Measurements from ENCODE around the gene CLCN3.

Gene CLCN3

DNA sequence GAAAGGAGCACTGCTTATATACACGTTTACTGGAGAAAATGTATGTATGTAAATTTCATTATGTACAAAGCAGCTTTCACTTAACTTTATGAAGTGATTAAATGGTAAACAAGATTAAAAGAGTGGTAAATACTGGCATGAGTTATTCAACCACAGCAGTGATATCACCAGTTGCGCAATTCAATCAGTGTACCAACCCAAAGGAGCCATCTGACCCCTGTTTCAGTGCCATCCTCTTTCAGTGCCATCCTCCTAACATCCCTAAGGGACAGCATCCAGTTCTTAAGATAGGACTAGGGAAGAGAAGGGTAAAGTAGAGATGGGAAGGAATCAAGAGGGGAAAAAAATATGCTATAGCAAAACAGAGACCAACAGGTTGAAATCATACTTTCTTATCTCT lies 121.2 kb downstream of the CLCN3 start:
- Histone ChIP-seq H3K27me3 (ENCODE audit: control insufficient read depth, insufficient read depth, low read length) (no peaks in the 10 kb centered on the region), H3K4me1 (ENCODE audit: control insufficient read depth, insufficient read depth, low read length) (no peaks in the 10 kb centered on the region), H3K9me3 (ENCODE audit: control insufficient read depth, insufficient read depth, low read length) (no peaks in the 10 kb centered on the region), H3K36me3 (ENCODE audit: control insufficient read depth, insufficient read depth, low read length) (0 out of 2 replicates have a peak, but pooled peaks cover 2% of the 10 kb centered on the region), H3K27ac (ENCODE audit: low read length) (no peak overlapping the region), H3K4me3 (ENCODE audit: low read length) (no peak overlapping the region)
- 100% methylated on average over 1 of the region's 2 CpGs for WGBS (ENCODE audit: insufficient coverage, insufficient read length)
- DNase-seq (ENCODE audit: low read depth, low spot score) = no peak

DNA sequence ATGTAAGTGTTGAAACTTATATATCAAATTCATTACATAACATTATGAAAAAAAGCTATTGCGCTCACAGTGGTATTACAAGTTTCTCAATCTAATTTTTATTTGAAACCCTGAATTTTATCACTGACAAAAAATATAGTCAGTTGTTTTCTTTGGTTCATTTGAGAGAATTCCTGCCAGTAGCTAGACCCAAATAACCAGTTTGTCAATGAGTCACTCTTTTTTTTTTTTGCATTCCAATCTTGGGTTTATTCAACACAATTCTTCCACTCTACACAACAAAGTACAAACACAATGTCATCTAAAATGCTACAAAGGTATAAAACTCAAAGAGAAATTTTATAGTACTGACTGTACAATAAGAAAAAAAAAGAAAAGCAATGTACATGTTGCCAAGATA lies 124.2 kb downstream of the CLCN3 start:
- WGBS (ENCODE audit: insufficient coverage, insufficient read length) = no CpG with 5 or more reads among the region's 1 CpG
- DNase-seq (ENCODE audit: low read depth, low spot score) = no peak
- H3K4me3 ChIP-seq (ENCODE audit: low read length) = no peak overlapping the region
- H3K27me3 ChIP-seq (ENCODE audit: control insufficient read depth, insufficient read depth, low read length) = no peaks in the 10 kb centered on the region
- H3K9me3 ChIP-seq (ENCODE audit: control insufficient read depth, insufficient read depth, low read length) = no peaks in the 10 kb centered on the region
- H3K27ac ChIP-seq (ENCODE audit: low read length) = no peak overlapping the region
- H3K36me3 ChIP-seq (ENCODE audit: control insufficient read depth, insufficient read depth, low read length) = 0 out of 2 replicates have a peak, but pooled peaks cover 2% of the 10 kb centered on the region
- H3K4me1 ChIP-seq (ENCODE audit: control insufficient read depth, insufficient read depth, low read length) = no peaks in the 10 kb centered on the region

DNA sequence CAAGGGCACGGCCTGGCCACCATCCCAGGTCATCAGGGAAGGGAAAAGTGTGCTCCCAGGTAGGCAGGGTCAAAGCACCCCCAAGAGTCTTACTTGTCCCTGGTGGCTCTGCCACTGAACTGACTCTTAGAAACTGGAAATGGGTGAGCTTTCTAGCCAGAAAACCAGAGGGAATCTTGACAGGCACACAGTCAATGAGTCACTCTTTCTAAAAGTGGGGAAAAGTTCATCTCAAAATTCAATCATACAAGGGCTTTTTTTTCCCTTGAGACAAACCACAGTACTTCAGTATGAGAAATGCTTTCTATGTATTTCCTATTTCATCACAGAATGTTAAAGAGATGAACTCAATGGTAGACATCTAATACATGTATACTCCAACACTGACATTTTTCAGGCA lies 124.9 kb downstream of the CLCN3 start:
- H3K27ac ChIP-seq (ENCODE audit: low read length) = no peak overlapping the region
- DNase-seq (ENCODE audit: low read depth, low spot score) = no peak
- H3K36me3 ChIP-seq (ENCODE audit: control insufficient read depth, insufficient read depth, low read length) = 0 out of 2 replicates have a peak, but pooled peaks cover 2% of the 10 kb centered on the region
- H3K27me3 ChIP-seq (ENCODE audit: control insufficient read depth, insufficient read depth, low read length) = no peaks in the 10 kb centered on the region
- H3K9me3 ChIP-seq (ENCODE audit: control insufficient read depth, insufficient read depth, low read length) = no peaks in the 10 kb centered on the region
- WGBS (ENCODE audit: insufficient coverage, insufficient read length) = no CpG with 5 or more reads among the region's 1 CpG
- H3K4me1 ChIP-seq (ENCODE audit: control insufficient read depth, insufficient read depth, low read length) = no peaks in the 10 kb centered on the region
- H3K4me3 ChIP-seq (ENCODE audit: low read length) = no peak overlapping the region

DNA sequence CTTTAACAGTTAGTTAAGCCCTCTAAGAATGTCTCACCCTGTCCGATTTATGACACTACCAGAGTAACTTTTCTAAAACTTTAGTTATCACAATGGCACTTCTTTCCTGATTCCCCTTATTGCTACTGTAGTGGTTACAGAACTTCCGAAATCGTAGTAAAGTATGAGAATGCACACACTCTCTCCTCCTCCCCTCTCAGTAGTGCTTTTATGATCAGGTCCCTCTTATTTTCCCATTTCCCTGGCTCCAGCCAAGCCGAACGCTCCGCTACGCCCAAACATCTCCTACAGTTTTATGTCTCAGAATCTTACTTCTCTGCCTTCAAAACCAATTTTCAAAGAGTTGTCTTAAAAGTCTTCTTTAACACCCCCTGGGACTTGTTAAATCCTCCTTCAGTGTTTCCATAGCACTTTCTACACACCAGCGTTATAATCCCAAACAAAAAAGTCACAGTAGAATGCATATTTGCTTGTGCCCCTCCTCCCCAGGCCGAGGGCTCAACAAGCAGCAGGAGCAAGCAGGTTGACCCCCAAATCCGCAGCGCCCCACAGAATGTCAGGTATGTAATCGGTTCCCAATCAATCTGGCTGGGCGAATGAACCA lies 136.7 kb downstream of the CLCN3 start:
- H3K36me3 ChIP-seq (ENCODE audit: control insufficient read depth, insufficient read depth, low read length) = no peaks in the 10 kb centered on the region
- H3K27ac ChIP-seq (ENCODE audit: low read length) = no peak overlapping the region
- H3K27me3 ChIP-seq (ENCODE audit: control insufficient read depth, insufficient read depth, low read length) = no peaks in the 10 kb centered on the region
- H3K9me3 ChIP-seq (ENCODE audit: control insufficient read depth, insufficient read depth, low read length) = no peaks in the 10 kb centered on the region
- peaks cover 1% of the 10 kb centered on the region; the same call in 1 of the 2 replicates for H3K4me1 ChIP-seq (ENCODE audit: control insufficient read depth, insufficient read depth, low read length)
- H3K4me3 ChIP-seq (ENCODE audit: low read length) = peak overlapping the region; percentile 91; the same call in 1 of the 2 replicates
- no peak for DNase-seq (ENCODE audit: low read depth, low spot score)
- no CpG with 5 or more reads among the region's 13 CpGs for WGBS (ENCODE audit: insufficient coverage, insufficient read length)

DNA sequence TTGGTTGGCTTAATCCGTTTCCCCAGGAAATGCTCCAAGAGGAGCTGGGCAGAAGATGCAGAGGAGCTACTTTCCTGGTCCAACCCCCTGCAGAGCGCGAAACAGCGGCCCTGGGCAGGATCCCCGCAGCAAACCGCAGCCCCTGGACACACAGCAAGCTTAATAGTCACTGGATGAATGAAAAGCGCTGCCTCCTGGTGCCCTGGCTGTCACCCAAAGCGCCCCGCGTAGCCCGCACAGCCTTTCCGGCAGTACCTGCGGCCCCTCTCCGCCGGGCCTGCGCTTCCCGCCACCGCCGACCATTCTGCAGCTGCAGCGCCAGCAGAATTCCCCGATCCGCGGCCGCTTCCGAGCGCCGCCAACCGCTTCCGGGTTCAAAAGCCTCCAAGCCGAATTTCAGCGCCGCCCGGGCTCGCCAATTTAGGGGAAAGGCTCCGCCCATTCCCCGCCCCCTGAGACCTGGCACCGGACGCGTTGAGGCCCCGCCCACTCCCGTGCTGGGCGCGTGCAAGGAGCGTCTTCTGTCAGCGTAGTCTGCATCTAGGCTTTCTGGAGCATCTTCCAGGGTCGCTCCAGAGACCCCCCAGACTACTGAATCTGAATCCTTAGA lies 137.3 kb downstream of the CLCN3 start, which contains the start of gene HPF1:
HPF1 (minus strand) TSS at position 370 of the 610 bp plus-strand sequence; CDS start at position 303, 67 bp downstream.
- peak; percentile 93 for DNase-seq (ENCODE audit: low read depth, low spot score)
- Histone ChIP-seq H3K27ac (ENCODE audit: low read length) (no peak within 1 kb of the TSS), H3K36me3 (ENCODE audit: control insufficient read depth, insufficient read depth, low read length) (no peaks in the 10 kb centered on the region), H3K4me1 (ENCODE audit: control insufficient read depth, insufficient read depth, low read length) (peaks cover 1% of the 10 kb centered on the region; the same call in 1 of the 2 replicates), H3K27me3 (ENCODE audit: control insufficient read depth, insufficient read depth, low read length) (no peaks in the 10 kb centered on the region), H3K9me3 (ENCODE audit: control insufficient read depth, insufficient read depth, low read length) (no peaks in the 10 kb centered on the region), H3K4me3 (ENCODE audit: low read length) (peak within 1 kb of the TSS; percentile 91)
- no CpG with 5 or more reads among the region's 46 CpGs for WGBS (ENCODE audit: insufficient coverage, insufficient read length)

DNA sequence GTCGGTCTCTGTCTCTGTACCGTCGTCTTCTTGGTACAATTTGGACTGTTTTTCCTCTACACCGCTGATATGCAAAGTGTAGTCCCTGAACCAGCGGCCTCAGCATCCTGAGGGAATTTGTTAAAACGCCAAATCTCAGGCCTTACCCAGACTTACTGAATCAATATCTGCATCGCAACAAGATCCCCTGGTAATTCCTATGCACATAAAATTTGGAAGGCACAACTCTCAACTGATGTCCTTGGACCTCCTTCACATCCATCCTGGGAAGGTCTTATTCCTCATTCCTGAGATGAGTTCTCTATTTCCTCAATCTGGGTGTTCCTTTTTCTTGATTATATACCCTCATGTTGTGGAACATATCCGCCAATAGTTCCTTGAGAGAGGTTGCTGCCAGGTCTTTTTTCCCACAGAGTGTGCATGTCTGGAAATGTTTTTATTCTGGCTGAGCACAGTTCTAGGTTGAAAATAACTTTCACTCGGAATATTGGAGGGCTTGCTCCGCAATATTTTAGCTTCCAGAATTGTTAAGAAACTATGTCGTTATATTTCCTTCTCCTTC lies 138.1 kb downstream of the CLCN3 start:
- no peak overlapping the region for H3K27ac ChIP-seq (ENCODE audit: low read length)
- H3K9me3 ChIP-seq (ENCODE audit: control insufficient read depth, insufficient read depth, low read length) = no peaks in the 10 kb centered on the region
- H3K4me3 ChIP-seq (ENCODE audit: low read length) = no peak overlapping the region
- peaks cover 1% of the 10 kb centered on the region; the same call in 1 of the 2 replicates for H3K4me1 ChIP-seq (ENCODE audit: control insufficient read depth, insufficient read depth, low read length)
- DNase-seq (ENCODE audit: low read depth, low spot score) = no peak
- H3K36me3 ChIP-seq (ENCODE audit: control insufficient read depth, insufficient read depth, low read length) = no peaks in the 10 kb centered on the region
- no peaks in the 10 kb centered on the region for H3K27me3 ChIP-seq (ENCODE audit: control insufficient read depth, insufficient read depth, low read length)
- WGBS (ENCODE audit: insufficient coverage, insufficient read length) = no CpG with 5 or more reads among the region's 11 CpGs

DNA sequence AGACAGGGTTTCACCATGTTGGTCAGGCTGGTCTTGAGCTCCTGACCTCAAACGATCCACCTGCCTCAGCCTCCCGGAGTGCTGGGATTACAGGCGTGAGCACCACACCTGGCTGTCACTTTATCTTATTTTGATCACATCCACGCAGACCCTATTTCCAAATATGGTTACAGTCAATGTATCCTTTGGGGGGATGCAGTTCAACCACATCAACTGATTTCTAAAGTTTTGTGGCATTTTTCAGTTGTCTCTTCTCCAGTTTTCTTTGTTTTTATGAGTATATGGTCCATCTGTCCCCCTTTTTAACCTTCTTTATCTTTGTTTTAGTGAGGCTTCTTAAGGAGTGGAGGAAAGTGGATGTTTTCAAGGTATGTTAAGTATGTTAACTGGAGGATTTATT lies 141.5 kb downstream of the CLCN3 start:
- no peaks in the 10 kb centered on the region for H3K9me3 ChIP-seq (ENCODE audit: control insufficient read depth, insufficient read depth, low read length)
- no CpG with 5 or more reads among the region's 4 CpGs for WGBS (ENCODE audit: insufficient coverage, insufficient read length)
- no peak overlapping the region for H3K27ac ChIP-seq (ENCODE audit: low read length)
- H3K36me3 ChIP-seq (ENCODE audit: control insufficient read depth, insufficient read depth, low read length) = no peaks in the 10 kb centered on the region
- DNase-seq (ENCODE audit: low read depth, low spot score) = no peak
- no peaks in the 10 kb centered on the region; the same call in 1 of the 2 replicates for H3K4me1 ChIP-seq (ENCODE audit: control insufficient read depth, insufficient read depth, low read length)
- no peak overlapping the region for H3K4me3 ChIP-seq (ENCODE audit: low read length)
- H3K27me3 ChIP-seq (ENCODE audit: control insufficient read depth, insufficient read depth, low read length) = no peaks in the 10 kb centered on the region

DNA sequence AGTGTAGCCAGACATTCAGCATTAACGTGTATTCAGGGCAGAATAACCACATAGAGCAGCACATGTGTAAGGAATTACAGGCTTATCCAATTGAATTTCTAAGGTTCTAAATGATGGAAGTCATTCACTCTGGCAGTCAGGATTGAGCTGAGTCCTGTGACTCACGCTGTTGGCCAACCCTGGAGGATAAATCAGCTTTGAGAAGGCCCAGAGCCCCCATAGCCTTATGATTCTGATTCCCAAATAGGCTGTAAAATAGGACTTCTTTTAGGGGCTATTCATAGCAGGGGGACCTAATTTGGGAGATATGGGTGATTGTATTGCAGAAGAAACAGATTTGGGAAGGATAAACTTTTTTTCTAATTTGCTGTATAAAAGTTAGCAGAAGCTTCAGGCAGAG lies 145.5 kb downstream of the CLCN3 start:
- Histone ChIP-seq H3K9me3 (ENCODE audit: control insufficient read depth, insufficient read depth, low read length) (no peaks in the 10 kb centered on the region), H3K27me3 (ENCODE audit: control insufficient read depth, insufficient read depth, low read length) (no peaks in the 10 kb centered on the region), H3K36me3 (ENCODE audit: control insufficient read depth, insufficient read depth, low read length) (no peaks in the 10 kb centered on the region), H3K27ac (ENCODE audit: low read length) (no peak overlapping the region), H3K4me3 (ENCODE audit: low read length) (no peak overlapping the region), H3K4me1 (ENCODE audit: control insufficient read depth, insufficient read depth, low read length) (no peaks in the 10 kb centered on the region)
- DNase-seq (ENCODE audit: low read depth, low spot score) = no peak
- WGBS (ENCODE audit: insufficient coverage, insufficient read length) = no CpG with 5 or more reads among the region's 2 CpGs

DNA sequence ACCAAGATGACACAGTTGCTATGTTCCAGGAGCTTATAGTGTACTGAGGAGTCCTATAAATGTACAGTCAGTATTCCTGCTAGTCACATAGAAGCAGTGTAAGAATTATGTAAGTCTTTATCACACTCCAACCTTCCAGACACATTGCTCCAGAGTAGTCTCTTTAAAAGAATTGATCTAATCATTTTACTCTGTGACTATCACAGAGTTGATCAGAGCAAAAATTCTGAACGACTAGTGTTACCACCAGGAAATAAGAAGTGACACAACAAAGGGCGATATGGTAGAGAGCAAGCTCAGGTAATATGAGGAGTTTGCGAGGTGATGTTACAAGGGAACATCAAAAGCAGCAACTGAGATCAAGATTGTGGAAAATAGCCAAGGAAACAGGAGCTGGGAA lies 146.4 kb downstream of the CLCN3 start:
- Histone ChIP-seq H3K4me1 (ENCODE audit: control insufficient read depth, insufficient read depth, low read length) (no peaks in the 10 kb centered on the region), H3K27ac (ENCODE audit: low read length) (no peak overlapping the region), H3K27me3 (ENCODE audit: control insufficient read depth, insufficient read depth, low read length) (no peaks in the 10 kb centered on the region), H3K36me3 (ENCODE audit: control insufficient read depth, insufficient read depth, low read length) (no peaks in the 10 kb centered on the region), H3K4me3 (ENCODE audit: low read length) (no peak overlapping the region), H3K9me3 (ENCODE audit: control insufficient read depth, insufficient read depth, low read length) (no peaks in the 10 kb centered on the region)
- no peak for DNase-seq (ENCODE audit: low read depth, low spot score)
- no CpG with 5 or more reads among the region's 3 CpGs for WGBS (ENCODE audit: insufficient coverage, insufficient read length)

DNA sequence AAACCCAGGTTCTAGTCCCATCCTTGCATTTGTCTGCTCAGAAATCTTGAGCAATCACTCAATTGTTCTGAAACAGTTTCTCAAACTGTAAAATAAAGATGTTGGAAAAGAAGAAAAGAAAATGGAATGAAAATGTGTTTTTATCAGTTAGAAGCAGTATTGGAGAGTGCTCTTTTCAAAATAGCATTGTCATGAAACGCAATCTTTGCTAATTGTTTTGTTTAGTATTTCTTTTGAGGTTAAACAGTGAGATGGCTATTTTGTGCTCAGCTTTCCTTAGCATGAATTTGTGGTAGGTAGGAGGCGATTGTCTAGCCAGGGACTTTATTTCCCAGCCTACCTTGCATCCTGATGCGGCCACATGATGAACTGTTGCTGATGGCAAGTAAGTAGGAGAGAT lies 148.0 kb downstream of the CLCN3 start:
- Histone ChIP-seq H3K4me3 (ENCODE audit: low read length) (no peak overlapping the region), H3K9me3 (ENCODE audit: control insufficient read depth, insufficient read depth, low read length) (no peaks in the 10 kb centered on the region), H3K27ac (ENCODE audit: low read length) (no peak overlapping the region), H3K27me3 (ENCODE audit: control insufficient read depth, insufficient read depth, low read length) (no peaks in the 10 kb centered on the region), H3K4me1 (ENCODE audit: control insufficient read depth, insufficient read depth, low read length) (no peaks in the 10 kb centered on the region), H3K36me3 (ENCODE audit: control insufficient read depth, insufficient read depth, low read length) (no peaks in the 10 kb centered on the region)
- no CpG with 5 or more reads among the region's 3 CpGs for WGBS (ENCODE audit: insufficient coverage, insufficient read length)
- DNase-seq (ENCODE audit: low read depth, low spot score) = no peak

Data from iPS DF 6.9 (cell line).